Mesenchymal stem cell (in vitro differentiated cells and primary cell): Measurements from ENCODE around the gene PICK1.

Experiments used
- DNase-seq: peaks from one replicate; pipeline ENCODE4 v3.0.0-alpha.2; 2013
- H2AFZ ChIP-seq: one replicate; pipeline ENCODE4 v1.6.1; 2013; ENCODE audit warnings: low read depth, mild to moderate bottlenecking, control low read depth, inconsistent platforms, low read length, moderate library complexity
- H2AK5ac ChIP-seq: 2 replicates; pipeline ENCODE4 v1.6.1; 2013; ENCODE audit warnings: low read length, moderate library complexity, mild to moderate bottlenecking, inconsistent platforms; ENCODE audit not compliant: severe bottlenecking
- H2BK120ac ChIP-seq: one replicate; pipeline ENCODE4 v1.6.1; 2013; ENCODE audit warnings: low read depth, mild to moderate bottlenecking, inconsistent platforms, low read length, moderate library complexity
- H2BK12ac ChIP-seq, 2 experiments: one replicate each; pipeline ENCODE4 v1.6.1; 2013; ENCODE audit warnings: inconsistent platforms in 2 of 2, low read length in 2 of 2, mild to moderate bottlenecking in 2 of 2, moderate library complexity in 2 of 2, control low read depth in 1 of 2
- H2BK15ac ChIP-seq: one replicate; pipeline ENCODE4 v1.6.1; 2013; ENCODE audit warnings: mild to moderate bottlenecking, low read depth, inconsistent platforms; ENCODE audit not compliant: poor library complexity, severe bottlenecking
- H2BK5ac ChIP-seq: 2 replicates; pipeline ENCODE4 v1.6.1; 2013; ENCODE audit warnings: low read depth, mild to moderate bottlenecking, low read length, control low read depth, inconsistent platforms; ENCODE audit not compliant: poor library complexity, severe bottlenecking
- H3K14ac ChIP-seq, 2 experiments: one replicate each; pipeline ENCODE4 v1.6.1; 2013; ENCODE audit warnings: inconsistent platforms in 2 of 2, low read length in 2 of 2, control low read depth in 1 of 2, mild to moderate bottlenecking in 1 of 2, moderate library complexity in 1 of 2
- H3K18ac ChIP-seq, 2 experiments: one replicate each; pipeline ENCODE4 v1.6.1; 2013; ENCODE audit warnings: inconsistent platforms in 2 of 2, low read length in 2 of 2, control low read depth in 1 of 2, low read depth in 1 of 2, mild to moderate bottlenecking in 1 of 2
- H3K23ac ChIP-seq, 2 experiments: one replicate each; pipeline ENCODE4 v1.6.1; 2013; ENCODE audit warnings: inconsistent platforms in 2 of 2, low read length in 2 of 2, mild to moderate bottlenecking in 2 of 2, moderate library complexity in 2 of 2, control low read depth in 1 of 2
- H3K27ac ChIP-seq: 2 replicates; pipeline ENCODE4 v1.5.1; 2013; ENCODE audit warnings: mild to moderate bottlenecking, moderate library complexity, low read length, control low read depth, inconsistent platforms; ENCODE audit not compliant: poor library complexity, severe bottlenecking
- H3K27me3 ChIP-seq, 2 experiments: 2 replicates each; pipeline versions ENCODE4 v1.6.1 to v1.7.0; 2013; ENCODE audit warnings: low read length in 2 of 2, mild to moderate bottlenecking in 2 of 2, moderate library complexity in 2 of 2, control low read depth in 1 of 2, inconsistent platforms in 1 of 2; ENCODE audit not compliant: control insufficient read depth in 1 of 2, insufficient read depth in 1 of 2
- H3K36me3 ChIP-seq, 2 experiments: 2 replicates each; pipeline versions ENCODE4 v1.6.1 to v1.7.0; 2013; ENCODE audit warnings: low read length in 2 of 2, control low read depth in 1 of 2, inconsistent platforms in 1 of 2, low read depth in 1 of 2, mild to moderate bottlenecking in 1 of 2; ENCODE audit not compliant: insufficient read depth in 2 of 2, control insufficient read depth in 1 of 2
- H3K4ac ChIP-seq, 2 experiments: one replicate each; pipeline ENCODE4 v1.6.1; 2013; ENCODE audit warnings: inconsistent platforms in 2 of 2, low read length in 2 of 2, mild to moderate bottlenecking in 2 of 2, moderate library complexity in 2 of 2, control low read depth in 1 of 2, low read depth in 1 of 2
- H3K4me1 ChIP-seq: 2 replicates; pipeline ENCODE4 v1.6.1; 2013; ENCODE audit warnings: low read depth, low read length, control low read depth; ENCODE audit not compliant: control insufficient read depth, insufficient read depth
- H3K4me2 ChIP-seq: 2 replicates; pipeline ENCODE4 v1.6.1; 2013; ENCODE audit warnings: low read length, mild to moderate bottlenecking, inconsistent platforms; ENCODE audit not compliant: poor library complexity, severe bottlenecking
- H3K4me3 ChIP-seq, 2 experiments: 2 replicates each; pipeline versions ENCODE4 v1.5.1 to v1.7.0; 2013; ENCODE audit warnings: low read length in 2 of 2, mild to moderate bottlenecking in 2 of 2, control low read depth in 1 of 2, low read depth in 1 of 2; ENCODE audit not compliant: insufficient read depth in 1 of 2
- H3K79me1 ChIP-seq: replicated peaks from 2 replicates; pipeline ENCODE4 v1.6.1; 2013; ENCODE audit warnings: mild to moderate bottlenecking, control low read depth, low read length, inconsistent platforms; ENCODE audit not compliant: poor library complexity, severe bottlenecking
- H3K9ac ChIP-seq: 2 replicates; pipeline ENCODE4 v1.7.0; 2013; ENCODE audit warnings: mild to moderate bottlenecking, low read length, moderate library complexity
- H3K9me3 ChIP-seq: 2 replicates; pipeline ENCODE4 v1.7.0; 2013; ENCODE audit warnings: mild to moderate bottlenecking, low read length; ENCODE audit not compliant: control insufficient read depth
- H4K8ac ChIP-seq: one replicate; pipeline ENCODE4 v1.6.1; 2013; ENCODE audit warnings: inconsistent platforms, mild to moderate bottlenecking, low read length, moderate library complexity
- H4K91ac ChIP-seq: one replicate; pipeline ENCODE4 v1.6.1; 2013; ENCODE audit warnings: mild to moderate bottlenecking, low read length, inconsistent platforms
- WGBS: methylation state at CpG from one replicate; pipeline ENCODE4 v1.1.7; 2013; ENCODE audit warnings: mixed read lengths; 5-methylcytosine and 5-hydroxymethylcytosine counted together

Gene PICK1

GRCh38 chr22:38089474-38089851 is 32.3 kb downstream of the PICK1 start:
- Histone ChIP-seq H4K8ac (peak overlapping the region; percentile 5), H3K18ac (no peak overlapping the region), H3K4me1 (peaks cover 10% of the 10 kb centered on the region), H3K14ac (no peak overlapping the region), H3K9me3 (no peaks in the 10 kb centered on the region), H3K4me2 (peak overlapping the region; percentile 7), H3K9ac (no peak overlapping the region), H2AFZ (no peak overlapping the region), H3K4ac (no peak overlapping the region), H3K23ac (no peak overlapping the region), H3K27ac (no peak overlapping the region), H2BK12ac (no peak overlapping the region), H3K36me3 (peaks cover 4 to 8% of the 10 kb centered on the region in 2 experiments), H3K4me3 (no peak overlapping the region), H2AK5ac (no peak overlapping the region), H4K91ac (no peak overlapping the region), H2BK120ac (no peak overlapping the region), H3K27me3 (peaks cover 4 to 7% of the 10 kb centered on the region in 2 experiments), H3K79me1 (no peaks in the 10 kb centered on the region), H2BK15ac (no peak overlapping the region), H2BK5ac (no peak overlapping the region)
- 34% methylated on average over 29 of the region's 34 CpGs for WGBS
- no peak for DNase-seq

- H3K4me1 ChIP-seq: peaks cover 13% of the 10 kb centered on the region
- 54% methylated on average over 8 of the region's 15 CpGs for WGBS
- no peak overlapping the region for H3K9ac ChIP-seq
- no peak overlapping the region for H3K18ac ChIP-seq
- H4K91ac ChIP-seq: no peak overlapping the region
- H2BK5ac ChIP-seq: no peak overlapping the region
- no peak overlapping the region for H3K14ac ChIP-seq
- no peak overlapping the region for H3K4me3 ChIP-seq
- no peak overlapping the region for H2AK5ac ChIP-seq
- H3K9me3 ChIP-seq: no peaks in the 10 kb centered on the region
- no peak overlapping the region for H3K23ac ChIP-seq
- no peak overlapping the region for H4K8ac ChIP-seq
- no peak for DNase-seq
- H2AFZ ChIP-seq: no peak overlapping the region
- H2BK15ac ChIP-seq: no peak overlapping the region
- no peak overlapping the region for H3K4me2 ChIP-seq
- H3K36me3 ChIP-seq: no peaks in the 10 kb centered on the region
- no peaks in the 10 kb centered on the region for H3K27me3 ChIP-seq
- no peak overlapping the region for H2BK120ac ChIP-seq
- H3K27ac ChIP-seq: no peak overlapping the region
- no peak overlapping the region for H2BK12ac ChIP-seq
- no peak overlapping the region for H3K4ac ChIP-seq
- H3K79me1 ChIP-seq: no peaks in the 10 kb centered on the region
Observed at GRCh38 chr22:38097058-38097457, 39.9 kb downstream of the PICK1 start.

- Histone ChIP-seq H2BK12ac (peak overlapping the region in 1 of 2 experiments; percentile 67), H2AFZ (peak overlapping the region; percentile 67), H3K23ac (peak overlapping the region in 1 of 2 experiments; percentile 67), H2BK120ac (no peak overlapping the region), H3K4me2 (no peak overlapping the region), H2BK15ac (peak overlapping the region; percentile 31), H3K27me3 (no peaks in the 10 kb centered on the region), H3K36me3 (no peaks in the 10 kb centered on the region), H4K91ac (no peak overlapping the region), H3K9ac (peak overlapping the region; percentile 86), H3K27ac (no peak overlapping the region), H3K18ac (peak overlapping the region in 1 of 2 experiments; percentile 16), H3K14ac (no peak overlapping the region), H4K8ac (peak overlapping the region; percentile 21), H3K79me1 (no peaks in the 10 kb centered on the region), H3K4me3 (no peak overlapping the region), H3K4ac (no peak overlapping the region), H3K9me3 (no peaks in the 10 kb centered on the region), H3K4me1 (peaks cover 13% of the 10 kb centered on the region), H2BK5ac (no peak overlapping the region), H2AK5ac (no peak overlapping the region)
- 13% methylated on average over 16 of the region's 32 CpGs for WGBS
- DNase-seq: peak; percentile 35
Observed at GRCh38 chr22:38097557-38098409, 40.6 kb downstream of the PICK1 start.

GRCh38 chr22:38098410-38099249 is 41.4 kb downstream of the PICK1 start:
- no peaks in the 10 kb centered on the region for H3K27me3 ChIP-seq
- H2BK120ac ChIP-seq: no peak overlapping the region
- H2BK5ac ChIP-seq: no peak overlapping the region
- no peak overlapping the region for H3K27ac ChIP-seq
- no peak overlapping the region for H3K23ac ChIP-seq
- peak; percentile 75 for DNase-seq
- no peak overlapping the region for H2AFZ ChIP-seq
- H3K9ac ChIP-seq: peak overlapping the region; percentile 86
- peak overlapping the region; percentile 21 for H4K8ac ChIP-seq
- H3K4me2 ChIP-seq: no peak overlapping the region
- peaks cover 13% of the 10 kb centered on the region for H3K4me1 ChIP-seq
- H3K14ac ChIP-seq: no peak overlapping the region
- H3K9me3 ChIP-seq: no peaks in the 10 kb centered on the region
- H3K4me3 ChIP-seq: no peak overlapping the region
- no peak overlapping the region for H3K4ac ChIP-seq
- peak overlapping the region in 1 of 2 experiments; percentile 16 for H3K18ac ChIP-seq
- H3K79me1 ChIP-seq: no peaks in the 10 kb centered on the region
- H2BK12ac ChIP-seq: peak overlapping the region in 1 of 2 experiments; percentile 45
- H4K91ac ChIP-seq: no peak overlapping the region
- WGBS: 74% methylated on average over 8 of the region's 9 CpGs
- no peaks in the 10 kb centered on the region for H3K36me3 ChIP-seq
- peak overlapping the region; percentile 31 for H2BK15ac ChIP-seq
- H2AK5ac ChIP-seq: no peak overlapping the region
